A673 (cell line): Measurements from ENCODE around the gene MTHFD1L. TPM values are rescaled to one million over a fixed set of nuclear protein-coding genes. Genes with fewer than 3 reads are reported as not detected.

Experiments
- BruUV-seq: library from RNA; stranded (reverse); fragments of 400-500 nt; replicated peaks from 2 replicates; lab custom pipeline; 2021; lab: Mats Ljungman, UMichigan
- CTCF ChIA-PET: fragments of 300-600 bp; sonication (Branson Sonifier 250); formaldehyde crosslinking; loops from one replicate; lab custom pipeline; 2022; ENCODE audit warnings: antibody characterized with exemption; lab: Charles Lee
- POLR2A ChIA-PET: fragments of 300-600 bp; sonication (Branson Sonifier 250); formaldehyde crosslinking; loops from one replicate; lab custom pipeline; 2022; ENCODE audit warnings: antibody characterized with exemption; ENCODE audit not compliant: low non-redundant PET; lab: Charles Lee
- DNase-seq: peaks from one replicate; pipeline ENCODE4 v3.0.0-alpha.2; 2015; ENCODE audit warnings: low spot score
- H3K27ac ChIP-seq: fragments of 200-600 bp; sonication (generic); 2 replicates; pipeline ENCODE4 v1.5.1; 2016; ENCODE audit warnings: mixed run types, low read depth, mild to moderate bottlenecking, mixed read lengths, antibody characterized with exemption, low read length; ENCODE audit not compliant: poor library complexity, severe bottlenecking
- H3K27me3 ChIP-seq: fragments of 200-600 bp; sonication (generic); replicated peaks from 2 replicates; pipeline ENCODE4 v1.6.1; 2017; ENCODE audit warnings: mixed run types, low read depth, mild to moderate bottlenecking, mixed read lengths, antibody characterized with exemption, low read length; ENCODE audit not compliant: insufficient read depth, poor library complexity
- H3K36me3 ChIP-seq: fragments of 200-600 bp; sonication (generic); 2 replicates; pipeline ENCODE4 v1.6.1; 2016; ENCODE audit warnings: mixed run types, mild to moderate bottlenecking, mixed read lengths, antibody characterized with exemption, low read length; ENCODE audit not compliant: insufficient read depth, poor library complexity, severe bottlenecking
- H3K4me1 ChIP-seq: fragments of 200-600 bp; sonication (generic); 2 replicates; pipeline ENCODE4 v1.6.1; 2017; ENCODE audit warnings: mixed run types, mild to moderate bottlenecking, mixed read lengths, antibody characterized with exemption, low read length; ENCODE audit not compliant: insufficient read depth, poor library complexity, severe bottlenecking
- H3K4me3 ChIP-seq: fragments of 200-600 bp; sonication (generic); 2 replicates; pipeline ENCODE4 v1.5.1; 2016; ENCODE audit warnings: low read depth, mixed run types, mild to moderate bottlenecking, mixed read lengths, low read length; ENCODE audit not compliant: poor library complexity, severe bottlenecking
- H3K9me3 ChIP-seq: fragments of 200-600 bp; sonication (generic); 2 replicates; pipeline ENCODE4 v1.6.1; 2016; ENCODE audit warnings: mixed run types, low read depth, mild to moderate bottlenecking, mixed read lengths, antibody characterized with exemption, low read length; ENCODE audit not compliant: poor library complexity, severe bottlenecking
- CTCF ChIP-seq: fragments of 300-800, 200-600 bp; sonication (generic); conservative IDR thresholded peaks from 2 replicates; pipeline ENCODE4 v1.5.1; 2017; ENCODE audit warnings: low read depth, mild to moderate bottlenecking, antibody characterized with exemption, low read length, moderate library complexity, mixed read lengths
- EZH2 ChIP-seq: fragments of 200-600 bp; sonication (generic); IDR thresholded peaks from 2 replicates; pipeline ENCODE4 v1.6.1; 2017; ENCODE audit warnings: borderline replicate concordance, low read depth, mild to moderate bottlenecking, mixed read lengths, antibody characterized with exemption, low read length; ENCODE audit not compliant: poor library complexity, severe bottlenecking
- intact Hi-C: fragments of 100-400 bp; cut with micrococcal nuclease; formaldehyde crosslinking; loops from one replicate; pipeline ENCODE4 v1.10.0; 2022; ENCODE audit not compliant: unreplicated experiment
- total RNA-seq: library from RNA; stranded (reverse); gene quantifications from 2 replicates; pipeline ENCODE4 v1.2.3, GENCODE V29; 2021

The MTHFD1L gene
- total RNA-seq, 1 experiment from 2014 or later: 78.7 TPM

GRCh38 chr6:151018046-151018445 lies 152.5 kb downstream of the MTHFD1L start:
- BruUV-seq: no TSS peak
- no peak overlapping the region for H3K4me3 ChIP-seq
- H3K27ac ChIP-seq: no peak overlapping the region
- H3K36me3 ChIP-seq: peaks cover 12% of the 10 kb centered on the region
- ChIA-PET CTCF (interaction anchor here (1.1 kb wide), 1 partner anchor 307 kb away, joined by 4 read pairs; no protein-coding TSS in a partner anchor), POLR2A (no interaction called here)
- no peaks in the 10 kb centered on the region for H3K9me3 ChIP-seq
- no peak for TF ChIP-seq EZH2
- TF ChIP-seq CTCF: no peak
- intact Hi-C loops: no loop called here
- H3K4me1 ChIP-seq: no peaks in the 10 kb centered on the region
- DNase-seq: no peak
- H3K27me3 ChIP-seq: no peaks in the 10 kb centered on the region

DNA sequence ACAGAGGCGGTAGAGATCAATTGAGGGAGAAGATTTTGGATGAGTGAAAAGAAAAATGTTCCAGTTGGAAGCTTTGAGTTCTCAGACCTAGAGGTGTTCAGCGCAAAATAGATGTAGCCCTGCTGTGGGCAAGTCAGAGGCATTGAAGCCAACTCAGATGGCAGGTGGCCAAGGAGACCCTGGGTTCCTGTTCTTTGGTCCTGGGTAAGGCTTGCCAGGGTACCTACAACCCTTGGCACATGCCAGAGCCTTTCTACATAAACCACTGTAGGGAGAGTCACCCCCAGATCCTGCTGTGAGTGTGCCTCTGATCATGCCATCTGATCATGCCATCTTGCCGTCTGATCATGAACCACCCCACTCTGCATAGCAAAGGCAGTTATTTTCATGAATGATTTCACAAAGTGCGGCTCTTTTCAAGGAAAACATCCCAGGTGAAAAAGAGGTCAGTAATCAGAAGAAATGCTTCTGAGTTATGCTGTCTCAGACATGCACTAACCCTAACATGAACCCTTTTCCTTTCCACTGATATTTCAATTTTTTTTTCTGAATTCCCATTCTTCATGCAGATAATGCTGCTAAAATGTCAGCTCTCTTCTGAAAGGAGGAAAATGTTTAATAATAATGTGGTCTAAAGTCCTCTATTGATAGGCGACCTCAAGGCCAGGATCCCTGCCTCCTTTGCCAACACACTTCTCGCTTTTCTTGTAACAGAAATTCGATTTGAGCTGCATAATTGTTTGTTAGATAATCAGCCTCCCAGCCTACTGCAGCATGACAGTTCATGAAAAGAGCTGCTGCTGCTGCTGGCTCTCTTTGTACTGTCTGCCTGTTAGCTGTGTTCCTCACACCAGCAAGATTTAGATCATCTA lies 153.6 kb downstream of the MTHFD1L start:
- TF ChIP-seq CTCF: no peak
- TF ChIP-seq EZH2: no peak
- intact Hi-C loops: no loop called here
- no peak overlapping the region for H3K27ac ChIP-seq
- H3K4me3 ChIP-seq: no peak overlapping the region
- BruUV-seq: no TSS peak
- no peak for DNase-seq
- no peaks in the 10 kb centered on the region for H3K27me3 ChIP-seq
- ChIA-PET CTCF (interaction anchor here (1.1 kb wide), 1 partner anchor 306 kb away, joined by 4 read pairs; no protein-coding TSS in a partner anchor), POLR2A (no interaction called here)
- no peaks in the 10 kb centered on the region for H3K9me3 ChIP-seq
- H3K4me1 ChIP-seq: no peaks in the 10 kb centered on the region
- H3K36me3 ChIP-seq: peaks cover 12% of the 10 kb centered on the region

- H3K9me3 ChIP-seq: no peaks in the 10 kb centered on the region
- no peak for DNase-seq
- ChIA-PET POLR2A (no interaction called here), CTCF (no interaction called here)
- no peaks in the 10 kb centered on the region for H3K4me1 ChIP-seq
- H3K27me3 ChIP-seq: no peaks in the 10 kb centered on the region
- no peak for TF ChIP-seq EZH2
- no peak for TF ChIP-seq CTCF
- H3K4me3 ChIP-seq: no peak overlapping the region
- BruUV-seq: no TSS peak
- H3K36me3 ChIP-seq: peaks cover 6% of the 10 kb centered on the region
- H3K27ac ChIP-seq: no peak overlapping the region
- intact Hi-C loops: no loop called here
These were observed 156.4 kb downstream of the MTHFD1L start for GRCh38 chr6:151021896-151022295.
